Measurements from ENCODE around the gene COLEC11.
"Not testable (repeated sequence)": the region's sequence is repeated elsewhere in the genome, so short reads cannot be mapped to it uniquely, and the experiment has no call there.

COLEC11 gene

GRCh38 chr2:3610415-3610814 is 15.5 kb downstream of the COLEC11 start:
- no peaks in the 10 kb centered on the region for H3K4me1 ChIP-seq (ENCODE audit: control insufficient read depth in 1 of 2, insufficient read depth in 1 of 2, low read depth in 1 of 2, low read length in 1 of 2)
- no peaks in the 10 kb centered on the region for H3K9me3 ChIP-seq
- H3K27me3 ChIP-seq = no peaks in the 10 kb centered on the region
- no peak for TF ChIP-seq CTCF (IDR thresholded peaks at IDR 0.05)
- H3K36me3 ChIP-seq = no peaks in the 10 kb centered on the region
- no peak overlapping the region for H3K27ac ChIP-seq
- no peak overlapping the region for H3K4me3 ChIP-seq (ENCODE audit: low read depth in 1 of 2, low read length in 1 of 2)

DNA sequence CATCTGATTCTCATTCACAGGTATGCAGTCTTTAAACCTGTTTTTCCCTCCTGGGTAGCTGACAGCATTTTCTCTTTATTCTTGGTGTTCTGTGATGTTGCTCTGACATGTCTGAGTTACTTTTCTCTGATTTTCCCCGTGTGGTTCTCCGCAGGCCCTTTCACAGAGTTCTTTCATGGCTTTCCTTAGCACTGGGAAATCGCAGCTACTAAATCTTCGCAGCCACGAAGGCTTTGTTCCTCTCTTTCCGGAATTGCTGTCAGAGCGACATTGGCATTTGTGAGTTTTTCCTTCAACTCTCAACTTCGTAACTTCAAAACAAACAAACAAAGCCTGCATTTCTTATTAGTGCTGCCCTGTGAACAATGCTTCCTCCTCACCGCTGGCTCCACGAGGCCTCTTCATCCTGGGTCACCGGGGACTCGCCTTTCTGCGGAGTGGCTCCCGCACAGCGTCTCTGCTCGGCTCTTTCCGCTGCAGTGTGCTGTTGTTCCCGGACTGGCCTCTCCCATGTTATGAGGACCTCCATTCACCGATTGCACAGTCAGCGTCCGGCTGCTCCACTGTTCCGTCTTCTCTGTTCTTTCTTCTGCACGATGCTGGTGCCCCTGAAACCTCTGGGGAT is 16.1 kb downstream of the COLEC11 start:
- no peaks in the 10 kb centered on the region for H3K9me3 ChIP-seq
- H3K4me3 ChIP-seq (ENCODE audit: low read depth in 1 of 2, low read length in 1 of 2) = no peak overlapping the region
- no peaks in the 10 kb centered on the region for H3K27me3 ChIP-seq
- TF ChIP-seq CTCF (IDR thresholded peaks at IDR 0.05) = no peak
- no peaks in the 10 kb centered on the region for H3K36me3 ChIP-seq
- no peak overlapping the region for H3K27ac ChIP-seq
- H3K4me1 ChIP-seq (ENCODE audit: control insufficient read depth in 1 of 2, insufficient read depth in 1 of 2, low read depth in 1 of 2, low read length in 1 of 2) = no peaks in the 10 kb centered on the region

DNA sequence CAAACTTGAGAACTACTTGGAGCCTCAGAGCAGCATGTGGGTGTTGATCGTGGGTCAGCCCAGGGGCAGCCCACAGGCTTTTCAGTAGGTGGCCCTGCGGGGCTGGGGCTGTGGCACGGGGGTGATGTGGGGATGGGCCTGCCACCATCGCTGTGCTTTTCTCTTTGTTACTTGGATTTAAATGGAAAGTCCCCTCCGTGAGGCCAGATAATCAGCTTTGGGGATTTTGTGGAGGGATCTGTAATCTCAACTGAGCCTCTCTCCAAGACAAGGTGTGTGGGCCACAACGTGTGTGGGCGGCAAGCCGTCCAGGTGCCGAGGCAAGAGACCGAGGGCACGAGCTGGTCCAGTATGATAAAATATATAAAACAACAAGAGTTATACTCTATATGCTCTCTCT is 16.7 kb downstream of the COLEC11 start:
- Histone ChIP-seq H3K27ac (no peak overlapping the region), H3K4me1 (ENCODE audit: control insufficient read depth in 1 of 2, insufficient read depth in 1 of 2, low read depth in 1 of 2, low read length in 1 of 2) (no peaks in the 10 kb centered on the region), H3K36me3 (no peaks in the 10 kb centered on the region), H3K9me3 (no peaks in the 10 kb centered on the region), H3K4me3 (ENCODE audit: low read depth in 1 of 2, low read length in 1 of 2) (no peak overlapping the region), H3K27me3 (no peaks in the 10 kb centered on the region)
- no peak for TF ChIP-seq CTCF (IDR thresholded peaks at IDR 0.05)

- no peak for TF ChIP-seq CTCF (IDR thresholded peaks at IDR 0.05)
- H3K4me1 ChIP-seq (ENCODE audit: control insufficient read depth in 1 of 2, insufficient read depth in 1 of 2, low read depth in 1 of 2, low read length in 1 of 2) = no peaks in the 10 kb centered on the region
- H3K4me3 ChIP-seq (ENCODE audit: low read depth in 1 of 2, low read length in 1 of 2) = no peak overlapping the region
- H3K36me3 ChIP-seq = no peaks in the 10 kb centered on the region
- H3K9me3 ChIP-seq = no peaks in the 10 kb centered on the region
- H3K27ac ChIP-seq = no peak overlapping the region
- H3K27me3 ChIP-seq = no peaks in the 10 kb centered on the region
Measured at GRCh38 chr2:3612639-3613523, 18.0 kb downstream of the COLEC11 start.

DNA sequence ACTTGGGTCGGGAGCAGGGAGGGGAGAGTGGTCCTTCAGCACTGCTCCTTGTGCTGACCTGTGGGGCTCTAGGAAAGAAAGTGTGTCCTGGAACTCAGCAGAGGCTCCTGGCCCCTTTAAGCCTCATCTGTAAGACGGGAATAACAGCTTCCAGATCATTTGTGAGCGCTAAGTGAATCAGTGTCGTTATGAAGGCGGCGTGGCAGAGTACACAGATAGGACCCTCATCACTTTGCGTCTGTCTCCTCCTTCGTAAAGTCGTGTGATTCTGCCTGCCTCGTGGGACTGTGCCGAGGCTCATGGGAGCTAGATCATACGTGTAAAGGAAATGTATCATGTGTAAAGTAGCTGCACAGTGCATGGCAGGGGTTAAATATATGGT is 18.6 kb downstream of the COLEC11 start:
- Histone ChIP-seq H3K27ac (no peak overlapping the region), H3K27me3 (no peaks in the 10 kb centered on the region), H3K4me1 (ENCODE audit: control insufficient read depth in 1 of 2, insufficient read depth in 1 of 2, low read depth in 1 of 2, low read length in 1 of 2) (no peaks in the 10 kb centered on the region), H3K4me3 (ENCODE audit: low read depth in 1 of 2, low read length in 1 of 2) (no peak overlapping the region), H3K36me3 (no peaks in the 10 kb centered on the region), H3K9me3 (no peaks in the 10 kb centered on the region)
- no peak for TF ChIP-seq CTCF (IDR thresholded peaks at IDR 0.05)

- H3K27ac ChIP-seq; H3K4me1 ChIP-seq (ENCODE audit: control insufficient read depth in 1 of 2, insufficient read depth in 1 of 2, low read depth in 1 of 2, low read length in 1 of 2); H3K9me3 ChIP-seq; H3K36me3 ChIP-seq; H3K4me3 ChIP-seq (ENCODE audit: low read depth in 1 of 2, low read length in 1 of 2); H3K27me3 ChIP-seq: not testable (repeated sequence)
Measured at GRCh38 chr2:3614743-3615142, 19.8 kb downstream of the COLEC11 start.

- H3K36me3 ChIP-seq; H3K4me1 ChIP-seq (ENCODE audit: control insufficient read depth in 1 of 2, insufficient read depth in 1 of 2, low read depth in 1 of 2, low read length in 1 of 2): not testable (repeated sequence)
Measured at GRCh38 chr2:3615541-3616200, 20.8 kb downstream of the COLEC11 start.

GRCh38 chr2:3616435-3617197 is 21.7 kb downstream of the COLEC11 start:
- H3K4me1 ChIP-seq (ENCODE audit: control insufficient read depth in 1 of 2, insufficient read depth in 1 of 2, low read depth in 1 of 2, low read length in 1 of 2); H3K9me3 ChIP-seq; H3K27ac ChIP-seq; H3K36me3 ChIP-seq; H3K4me3 ChIP-seq (ENCODE audit: low read depth in 1 of 2, low read length in 1 of 2); H3K27me3 ChIP-seq: not testable (repeated sequence)

More at GRCh38 chr2:3615541-3616200, 20.8 kb downstream of the COLEC11 start:
- H3K27ac ChIP-seq; H3K27me3 ChIP-seq; H3K4me3 ChIP-seq (ENCODE audit: low read depth in 1 of 2, low read length in 1 of 2); H3K9me3 ChIP-seq: not testable (repeated sequence)
